ENCODE data around the gene ST6GAL1. TPM values are rescaled to one million over a fixed set of nuclear protein-coding genes. Genes with fewer than 3 reads are reported as not detected.

Gene ST6GAL1
- total RNA-seq, 4 donors from 2014 or later = 11.1 to 29.8 (median 18.6) TPM

- TF ChIP-seq CTCF (IDR thresholded peaks at IDR 0.05 in 4 of 5, conservative IDR thresholded peaks at IDR 0.05 in 1 of 5) (no peak), POLR2A (IDR thresholded peaks at IDR 0.05) (no peak)
- Histone ChIP-seq H3K27me3 (no peaks in the 10 kb centered on the region), H3K9me3 (no peaks in the 10 kb centered on the region), H3K36me3 (peaks cover 0 to 37% of the 10 kb centered on the region in 2 donors), H3K4me3 (no peak overlapping the region), H3K4me1 (no peaks in the 10 kb centered on the region), H3K27ac (no peak overlapping the region)
- in situ Hi-C loops (cut with MboI; ENCODE audit: low sequenced_read_pairs in 4 of 4) (no loop called here), intact Hi-C loops (cut with DNase I; ENCODE audit: low total_unique reads) (no loop called here)
- ATAC-seq (no peak), DNase-seq (no peak)
Measured at GRCh38 chr3:187077537-187077936, 147.2 kb downstream of the ST6GAL1 start.

- Histone ChIP-seq H3K27me3 (no peaks in the 10 kb centered on the region), H3K36me3 (peaks cover 0 to 22% of the 10 kb centered on the region in 2 donors), H3K9me3 (no peaks in the 10 kb centered on the region), H3K4me1 (no peaks in the 10 kb centered on the region), H3K27ac (no peak overlapping the region), H3K4me3 (no peak overlapping the region)
- in situ Hi-C loops (cut with MboI; ENCODE audit: low sequenced_read_pairs in 4 of 4) = no loop called here
- no peak for ATAC-seq
- intact Hi-C loops (cut with DNase I; ENCODE audit: low total_unique reads) = no loop called here
- no peak for DNase-seq
- no peak for TF ChIP-seq CTCF (IDR thresholded peaks at IDR 0.05 in 4 of 5, conservative IDR thresholded peaks at IDR 0.05 in 1 of 5)
- no peak for TF ChIP-seq POLR2A (IDR thresholded peaks at IDR 0.05)
Measured at GRCh38 chr3:187079090-187080022, 149.0 kb downstream of the ST6GAL1 start.

- Histone ChIP-seq H3K27me3 (no peaks in the 10 kb centered on the region), H3K9me3 (no peaks in the 10 kb centered on the region), H3K4me3 (no peak overlapping the region), H3K4me1 (no peaks in the 10 kb centered on the region), H3K27ac (no peak overlapping the region), H3K36me3 (peaks cover 0 to 13% of the 10 kb centered on the region in 2 donors)
- no peak for ATAC-seq
- DNase-seq = no peak
- TF ChIP-seq CTCF (IDR thresholded peaks at IDR 0.05 in 4 of 5, conservative IDR thresholded peaks at IDR 0.05 in 1 of 5) (no peak), POLR2A (IDR thresholded peaks at IDR 0.05) (no peak)
- intact Hi-C loops (cut with DNase I; ENCODE audit: low total_unique reads) (no loop called here), in situ Hi-C loops (cut with MboI; ENCODE audit: low sequenced_read_pairs in 4 of 4) (no loop called here)
Measured at GRCh38 chr3:187080799-187081450, 150.6 kb downstream of the ST6GAL1 start.

- ATAC-seq (no peak), DNase-seq (no peak)
- peaks cover 0 to under 1% (median 0%) of the 10 kb centered on the region in 3 donors for H3K9me3 ChIP-seq
- no peaks in the 10 kb centered on the region for H3K27me3 ChIP-seq
- TF ChIP-seq POLR2A (IDR thresholded peaks at IDR 0.05) (no peak), CTCF (IDR thresholded peaks at IDR 0.05 in 4 of 5, conservative IDR thresholded peaks at IDR 0.05 in 1 of 5) (no peak)
- H3K4me1 ChIP-seq = no peaks in the 10 kb centered on the region
- intact Hi-C loops (cut with DNase I; ENCODE audit: low total_unique reads) = no loop called here
- no peak overlapping the region for H3K27ac ChIP-seq
- no peak overlapping the region for H3K4me3 ChIP-seq
- H3K36me3 ChIP-seq = no peaks in the 10 kb centered on the region
- in situ Hi-C loops (cut with MboI; ENCODE audit: low sequenced_read_pairs in 4 of 4) = no loop called here
Measured at GRCh38 chr3:187082758-187083375, 152.5 kb downstream of the ST6GAL1 start.

All from gastrocnemius medialis (tissue), 4 donors.